Measurements from ENCODE around the gene NDUFB2.

NDUFB2 gene

DNA sequence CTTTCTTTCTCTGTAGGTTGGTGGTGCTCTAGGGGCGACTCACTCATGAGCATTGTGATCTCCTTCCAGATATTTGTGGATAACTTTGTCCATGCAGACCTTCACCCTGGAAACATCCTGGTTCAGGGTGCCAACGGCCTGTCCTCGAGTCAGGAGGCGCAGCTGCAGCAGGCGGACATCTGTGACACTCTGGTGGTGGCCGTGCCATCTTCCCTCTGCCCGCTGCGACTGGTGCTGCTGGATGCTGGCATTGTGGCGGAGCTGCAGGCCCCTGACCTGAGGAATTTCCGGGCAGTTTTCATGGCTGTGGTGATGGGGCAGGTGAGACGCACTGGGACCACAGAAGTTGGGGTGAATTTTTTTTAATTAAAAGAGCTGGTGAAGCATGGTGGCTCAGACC is 9.6 kb upstream of the NDUFB2 start:
- Histone ChIP-seq H4K20me1 (ENCODE audit: control insufficient read depth, insufficient read depth, low read depth, low read length) (no peaks in the 10 kb centered on the region), H3F3A (ENCODE audit: control insufficient read depth, insufficient read depth) (no peaks in the 10 kb centered on the region), H3K27ac (ENCODE audit: low read depth, low read length) (no peak overlapping the region), H3K27me3 (ENCODE audit: control insufficient read depth, low read length) (no peaks in the 10 kb centered on the region), H3K9me3 (ENCODE audit: control insufficient read depth, insufficient read depth, low read length) (no peaks in the 10 kb centered on the region), H3K4me3 (ENCODE audit: low read length) (no peak overlapping the region), H3K79me2 (ENCODE audit: control insufficient read depth, low read length) (peaks cover 3% of the 10 kb centered on the region; the same call in 1 of the 2 replicates), H3K36me3 (ENCODE audit: control insufficient read depth, low read length) (peaks cover 73% of the 10 kb centered on the region), H3K4me2 (ENCODE audit: low read length) (no peak overlapping the region), H3K9me2 (replicated peaks; ENCODE audit: control insufficient read depth, low read length) (no peaks in the 10 kb centered on the region), H3K4me1 (ENCODE audit: control insufficient read depth, low read length) (no peaks in the 10 kb centered on the region)
- no peak for TF ChIP-seq EZH2phosphoT487 (IDR thresholded peaks at IDR 0.05; ENCODE audit: borderline replicate concordance, low read length)
- TF ChIP-seq, protein P1, sequence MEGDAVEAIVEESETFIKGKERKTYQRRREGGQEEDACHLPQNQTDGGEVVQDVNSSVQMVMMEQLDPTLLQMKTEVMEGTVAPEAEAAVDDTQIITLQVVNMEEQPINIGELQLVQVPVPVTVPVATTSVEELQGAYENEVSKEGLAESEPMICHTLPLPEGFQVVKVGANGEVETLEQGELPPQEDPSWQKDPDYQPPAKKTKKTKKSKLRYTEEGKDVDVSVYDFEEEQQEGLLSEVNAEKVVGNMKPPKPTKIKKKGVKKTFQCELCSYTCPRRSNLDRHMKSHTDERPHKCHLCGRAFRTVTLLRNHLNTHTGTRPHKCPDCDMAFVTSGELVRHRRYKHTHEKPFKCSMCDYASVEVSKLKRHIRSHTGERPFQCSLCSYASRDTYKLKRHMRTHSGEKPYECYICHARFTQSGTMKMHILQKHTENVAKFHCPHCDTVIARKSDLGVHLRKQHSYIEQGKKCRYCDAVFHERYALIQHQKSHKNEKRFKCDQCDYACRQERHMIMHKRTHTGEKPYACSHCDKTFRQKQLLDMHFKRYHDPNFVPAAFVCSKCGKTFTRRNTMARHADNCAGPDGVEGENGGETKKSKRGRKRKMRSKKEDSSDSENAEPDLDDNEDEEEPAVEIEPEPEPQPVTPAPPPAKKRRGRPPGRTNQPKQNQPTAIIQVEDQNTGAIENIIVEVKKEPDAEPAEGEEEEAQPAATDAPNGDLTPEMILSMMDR (IDR thresholded peaks at IDR 0.05; ENCODE audit: low read depth, low read length, poor library complexity, severe bottlenecking), result no peak

DNA sequence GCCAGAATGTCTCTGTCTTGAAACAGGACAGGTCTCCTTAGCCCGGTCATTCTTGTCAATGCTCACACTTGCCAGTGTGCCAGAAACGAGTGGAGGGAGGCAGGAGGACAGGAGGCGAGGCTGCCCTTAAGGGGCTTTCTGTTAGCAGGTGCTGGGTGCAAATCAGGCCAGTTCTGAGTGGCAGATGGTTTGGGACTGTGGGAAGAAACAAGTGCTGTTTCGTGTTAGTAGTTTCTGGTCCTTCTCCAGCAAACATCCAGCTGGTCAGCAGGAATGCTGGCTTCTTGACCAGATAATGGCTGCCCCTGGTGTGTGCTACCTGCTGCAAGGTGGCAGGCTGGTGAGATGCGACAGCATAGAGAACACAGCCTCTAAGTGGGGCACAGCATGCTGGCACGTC is 8.2 kb upstream of the NDUFB2 start:
- Histone ChIP-seq H3K79me2 (ENCODE audit: control insufficient read depth, low read length) (no peaks in the 10 kb centered on the region), H3K4me2 (ENCODE audit: low read length) (no peak overlapping the region), H3K9me2 (replicated peaks; ENCODE audit: control insufficient read depth, low read length) (no peaks in the 10 kb centered on the region), H3K4me1 (ENCODE audit: control insufficient read depth, low read length) (no peaks in the 10 kb centered on the region), H3K36me3 (ENCODE audit: control insufficient read depth, low read length) (peaks cover 73% of the 10 kb centered on the region), H3F3A (ENCODE audit: control insufficient read depth, insufficient read depth) (no peaks in the 10 kb centered on the region), H3K4me3 (ENCODE audit: low read length) (no peak overlapping the region), H3K27ac (ENCODE audit: low read depth, low read length) (no peak overlapping the region), H3K9me3 (ENCODE audit: control insufficient read depth, insufficient read depth, low read length) (no peaks in the 10 kb centered on the region), H4K20me1 (ENCODE audit: control insufficient read depth, insufficient read depth, low read depth, low read length) (no peaks in the 10 kb centered on the region), H3K27me3 (ENCODE audit: control insufficient read depth, low read length) (no peaks in the 10 kb centered on the region)
- TF ChIP-seq, protein P1 (IDR thresholded peaks at IDR 0.05; ENCODE audit: low read depth, low read length, poor library complexity, severe bottlenecking), result no peak
- no peak for TF ChIP-seq EZH2phosphoT487 (IDR thresholded peaks at IDR 0.05; ENCODE audit: borderline replicate concordance, low read length)

DNA sequence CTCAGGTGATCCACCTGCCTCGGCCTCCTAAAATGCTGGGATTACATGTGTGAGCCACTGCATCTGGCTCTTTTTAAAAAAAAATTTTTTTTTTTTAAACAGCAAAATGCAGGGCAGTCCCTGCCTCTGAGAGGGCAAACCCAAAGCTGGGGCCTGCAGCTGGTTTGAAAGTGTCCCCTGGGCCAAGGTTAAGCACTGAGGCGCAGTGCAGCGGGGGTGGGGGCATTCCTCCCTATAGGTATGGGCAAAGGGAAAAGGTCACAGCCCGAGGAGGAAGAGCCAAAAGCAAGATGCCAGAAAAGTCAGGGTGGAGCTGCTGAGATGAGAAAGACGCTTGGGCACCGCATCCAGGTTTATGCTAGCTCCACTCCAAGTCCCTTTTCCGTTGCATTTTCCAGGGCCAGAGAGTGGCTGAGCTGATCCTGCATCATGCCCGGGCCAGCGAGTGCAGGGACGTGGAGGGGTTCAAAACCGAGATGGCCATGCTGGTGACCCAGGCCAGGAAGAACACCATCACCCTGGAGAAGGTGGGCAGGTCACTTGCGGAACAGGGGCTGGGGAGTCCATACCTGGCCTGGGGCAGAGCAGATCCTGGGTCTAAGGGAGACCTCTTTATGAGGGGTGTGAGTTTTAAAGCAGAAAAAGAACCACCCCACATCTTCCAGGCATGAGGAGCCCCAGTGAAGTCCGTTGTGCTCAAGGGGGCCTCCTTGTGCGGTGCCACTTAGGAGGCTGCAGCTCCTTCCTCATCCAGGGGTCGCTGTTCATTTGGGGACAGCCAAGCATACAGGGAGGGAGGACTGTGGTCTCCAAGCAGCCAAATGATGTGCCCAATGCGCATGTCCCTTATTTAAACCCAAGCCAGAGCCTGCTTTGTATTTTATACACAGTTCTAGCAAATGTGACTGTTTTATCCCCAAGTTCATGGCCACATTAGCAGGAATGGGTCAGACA is 7.0 kb upstream of the NDUFB2 start:
- Histone ChIP-seq H3K4me1 (ENCODE audit: control insufficient read depth, low read length) (no peaks in the 10 kb centered on the region), H3K9me3 (ENCODE audit: control insufficient read depth, insufficient read depth, low read length) (no peaks in the 10 kb centered on the region), H3K36me3 (ENCODE audit: control insufficient read depth, low read length) (peaks cover 66% of the 10 kb centered on the region), H3K79me2 (ENCODE audit: control insufficient read depth, low read length) (no peaks in the 10 kb centered on the region), H3K4me3 (ENCODE audit: low read length) (no peak overlapping the region), H3F3A (ENCODE audit: control insufficient read depth, insufficient read depth) (no peaks in the 10 kb centered on the region; the same call in 1 of the 2 replicates), H4K20me1 (ENCODE audit: control insufficient read depth, insufficient read depth, low read depth, low read length) (no peaks in the 10 kb centered on the region), H3K9me2 (replicated peaks; ENCODE audit: control insufficient read depth, low read length) (no peaks in the 10 kb centered on the region), H3K27me3 (ENCODE audit: control insufficient read depth, low read length) (no peaks in the 10 kb centered on the region), H3K27ac (ENCODE audit: low read depth, low read length) (no peak overlapping the region), H3K4me2 (ENCODE audit: low read length) (no peak overlapping the region)
- TF ChIP-seq, protein P1 (IDR thresholded peaks at IDR 0.05; ENCODE audit: low read depth, low read length, poor library complexity, severe bottlenecking), result no peak
- no peak for TF ChIP-seq EZH2phosphoT487 (IDR thresholded peaks at IDR 0.05; ENCODE audit: borderline replicate concordance, low read length)
